Measurements from ENCODE around the gene CC2D2B. TPM values are rescaled to one million over a fixed set of nuclear protein-coding genes. Genes with fewer than 3 reads are reported as not detected.
"Not testable (repeated sequence)": the region's sequence is repeated elsewhere in the genome, so short reads cannot be mapped to it uniquely, and the experiment has no call there.

Gene CC2D2B
- total RNA-seq, 1 experiment from 2014 or later, result not detected

DNA sequence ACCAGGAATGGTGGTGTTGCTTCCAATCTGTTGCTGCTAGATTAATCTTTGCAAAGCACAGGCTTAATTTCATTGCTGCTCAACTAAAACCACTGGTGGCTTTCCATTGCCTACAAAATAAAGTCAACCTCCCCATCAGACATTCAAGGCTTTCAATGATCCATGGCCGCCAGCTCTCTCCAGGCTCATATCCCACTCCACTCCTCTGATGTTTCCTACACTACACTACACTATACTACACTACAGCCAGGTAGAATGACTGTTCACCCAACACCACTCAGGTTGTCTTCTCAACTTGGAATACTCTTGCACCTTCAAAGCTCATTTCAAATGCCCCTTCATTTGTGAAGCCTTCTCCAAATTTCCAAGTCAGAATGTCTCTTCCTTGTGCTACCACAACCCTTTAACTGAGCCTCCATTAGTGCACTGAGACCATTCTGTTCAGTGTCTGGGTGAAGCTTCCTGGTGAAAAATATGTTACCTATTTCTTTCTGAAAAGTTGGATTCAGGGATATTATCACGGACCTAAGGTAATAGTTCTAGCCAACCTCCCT, 35.5 kb upstream of the CC2D2B start:
- Mint-ChIP-seq H3K36me3 (ENCODE audit: insufficient read depth, unreplicated experiment) (no peaks in the 10 kb centered on the region), H3K27me3 (ENCODE audit: unreplicated experiment) (no peaks in the 10 kb centered on the region), H3K27ac (ENCODE audit: unreplicated experiment) (no peak overlapping the region), H3K9me3 (ENCODE audit: low read depth, unreplicated experiment) (no peaks in the 10 kb centered on the region), H3K4me1 (ENCODE audit: low read depth, unreplicated experiment) (no peaks in the 10 kb centered on the region), H3K4me3 (ENCODE audit: low read depth, unreplicated experiment) (no peak overlapping the region)
- CTCF ChIA-PET, result no interaction called here
- BruUV-seq (replicated peaks), result no TSS peak
- intact Hi-C loops (cut with micrococcal nuclease; ENCODE audit: unreplicated experiment), result no loop called here
- TF ChIP-seq, protein P1, sequence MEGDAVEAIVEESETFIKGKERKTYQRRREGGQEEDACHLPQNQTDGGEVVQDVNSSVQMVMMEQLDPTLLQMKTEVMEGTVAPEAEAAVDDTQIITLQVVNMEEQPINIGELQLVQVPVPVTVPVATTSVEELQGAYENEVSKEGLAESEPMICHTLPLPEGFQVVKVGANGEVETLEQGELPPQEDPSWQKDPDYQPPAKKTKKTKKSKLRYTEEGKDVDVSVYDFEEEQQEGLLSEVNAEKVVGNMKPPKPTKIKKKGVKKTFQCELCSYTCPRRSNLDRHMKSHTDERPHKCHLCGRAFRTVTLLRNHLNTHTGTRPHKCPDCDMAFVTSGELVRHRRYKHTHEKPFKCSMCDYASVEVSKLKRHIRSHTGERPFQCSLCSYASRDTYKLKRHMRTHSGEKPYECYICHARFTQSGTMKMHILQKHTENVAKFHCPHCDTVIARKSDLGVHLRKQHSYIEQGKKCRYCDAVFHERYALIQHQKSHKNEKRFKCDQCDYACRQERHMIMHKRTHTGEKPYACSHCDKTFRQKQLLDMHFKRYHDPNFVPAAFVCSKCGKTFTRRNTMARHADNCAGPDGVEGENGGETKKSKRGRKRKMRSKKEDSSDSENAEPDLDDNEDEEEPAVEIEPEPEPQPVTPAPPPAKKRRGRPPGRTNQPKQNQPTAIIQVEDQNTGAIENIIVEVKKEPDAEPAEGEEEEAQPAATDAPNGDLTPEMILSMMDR (IDR thresholded peaks at IDR 0.05; ENCODE audit: unreplicated experiment), result no peak
- no peak for DNase-seq

DNA sequence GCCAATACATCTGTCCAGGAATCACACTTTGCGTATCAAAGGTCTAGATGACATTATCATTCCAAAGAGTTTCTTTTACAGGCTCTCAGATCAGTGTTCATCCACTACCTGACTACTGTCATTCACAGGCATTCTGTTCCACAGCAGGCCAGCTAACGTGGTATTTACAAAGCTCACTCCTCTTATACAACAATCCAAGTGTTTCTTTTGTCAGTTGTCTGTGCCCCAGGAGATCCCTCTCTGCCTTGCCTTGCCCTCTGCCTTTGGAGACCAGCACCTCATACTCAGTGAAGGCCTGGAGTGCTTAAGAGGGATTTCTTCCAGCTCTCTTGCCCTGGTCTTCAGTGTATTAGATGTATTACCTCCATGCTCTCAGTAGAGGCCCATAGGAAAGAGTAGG, 34.6 kb upstream of the CC2D2B start:
- no peak overlapping the region for H3K27ac Mint-ChIP-seq (ENCODE audit: unreplicated experiment)
- H3K9me3 Mint-ChIP-seq (ENCODE audit: low read depth, unreplicated experiment), result no peaks in the 10 kb centered on the region
- intact Hi-C loops (cut with micrococcal nuclease; ENCODE audit: unreplicated experiment), result no loop called here
- H3K4me1 Mint-ChIP-seq (ENCODE audit: low read depth, unreplicated experiment), result no peaks in the 10 kb centered on the region
- TF ChIP-seq, protein P1 (IDR thresholded peaks at IDR 0.05; ENCODE audit: unreplicated experiment), result no peak
- H3K36me3 Mint-ChIP-seq (ENCODE audit: insufficient read depth, unreplicated experiment), result no peaks in the 10 kb centered on the region
- BruUV-seq (replicated peaks), result no TSS peak
- CTCF ChIA-PET, result no interaction called here
- no peaks in the 10 kb centered on the region for H3K27me3 Mint-ChIP-seq (ENCODE audit: unreplicated experiment)
- H3K4me3 Mint-ChIP-seq (ENCODE audit: low read depth, unreplicated experiment), result no peak overlapping the region
- no peak for DNase-seq

DNA sequence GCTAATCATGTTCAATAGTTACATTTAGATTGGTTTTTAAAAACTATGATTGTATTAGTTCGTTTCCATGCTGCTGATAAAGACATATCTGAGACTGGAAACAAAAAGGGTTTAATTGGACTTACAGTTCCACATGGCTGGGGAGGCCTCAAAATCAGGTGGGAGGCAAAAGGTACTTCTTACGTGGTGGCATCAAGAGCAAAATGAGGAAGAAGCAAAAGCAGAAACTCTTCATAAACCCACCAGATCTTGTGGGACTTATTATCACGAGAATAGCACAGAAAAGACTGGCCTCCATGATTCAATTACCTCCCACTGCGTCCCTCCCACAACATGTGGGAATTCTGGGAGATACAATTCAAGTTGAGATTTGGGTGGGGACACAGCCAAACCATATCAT, 34.1 kb upstream of the CC2D2B start:
- no TSS peak for BruUV-seq (replicated peaks)
- DNase-seq, result no peak
- no peak overlapping the region for H3K27ac Mint-ChIP-seq (ENCODE audit: unreplicated experiment)
- TF ChIP-seq, protein P1 (IDR thresholded peaks at IDR 0.05; ENCODE audit: unreplicated experiment), result no peak
- no peaks in the 10 kb centered on the region for H3K27me3 Mint-ChIP-seq (ENCODE audit: unreplicated experiment)
- H3K36me3 Mint-ChIP-seq (ENCODE audit: insufficient read depth, unreplicated experiment), result no peaks in the 10 kb centered on the region
- H3K4me1 Mint-ChIP-seq (ENCODE audit: low read depth, unreplicated experiment), result no peaks in the 10 kb centered on the region
- H3K9me3 Mint-ChIP-seq (ENCODE audit: low read depth, unreplicated experiment), result no peaks in the 10 kb centered on the region
- CTCF ChIA-PET, result no interaction called here
- intact Hi-C loops (cut with micrococcal nuclease; ENCODE audit: unreplicated experiment), result no loop called here
- no peak overlapping the region for H3K4me3 Mint-ChIP-seq (ENCODE audit: low read depth, unreplicated experiment)

DNA sequence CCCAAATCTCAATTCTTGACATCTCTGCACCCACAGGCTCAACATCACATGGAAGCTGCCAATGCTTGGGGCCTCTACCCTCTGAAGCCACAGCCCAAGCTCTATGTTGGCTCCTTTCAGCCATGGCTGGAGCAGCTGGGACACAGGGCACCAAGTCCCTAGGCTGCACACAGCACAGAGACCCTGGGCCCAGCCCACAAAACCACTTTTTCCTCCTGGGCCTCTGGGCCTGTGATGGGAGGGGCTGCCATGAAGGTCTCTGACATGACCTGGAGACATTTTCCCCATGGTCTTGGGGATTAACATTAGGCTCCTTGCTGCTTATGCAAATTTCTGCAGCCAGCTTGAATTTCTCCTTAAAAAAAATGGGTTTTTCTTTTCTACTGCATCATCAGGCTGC, 33.0 kb upstream of the CC2D2B start:
- BruUV-seq (replicated peaks); H3K27ac Mint-ChIP-seq (ENCODE audit: unreplicated experiment); intact Hi-C loops (cut with micrococcal nuclease; ENCODE audit: unreplicated experiment); H3K4me1 Mint-ChIP-seq (ENCODE audit: low read depth, unreplicated experiment); H3K9me3 Mint-ChIP-seq (ENCODE audit: low read depth, unreplicated experiment); H3K27me3 Mint-ChIP-seq (ENCODE audit: unreplicated experiment); H3K4me3 Mint-ChIP-seq (ENCODE audit: low read depth, unreplicated experiment); DNase-seq; H3K36me3 Mint-ChIP-seq (ENCODE audit: insufficient read depth, unreplicated experiment); CTCF ChIA-PET: not testable (repeated sequence)

DNA sequence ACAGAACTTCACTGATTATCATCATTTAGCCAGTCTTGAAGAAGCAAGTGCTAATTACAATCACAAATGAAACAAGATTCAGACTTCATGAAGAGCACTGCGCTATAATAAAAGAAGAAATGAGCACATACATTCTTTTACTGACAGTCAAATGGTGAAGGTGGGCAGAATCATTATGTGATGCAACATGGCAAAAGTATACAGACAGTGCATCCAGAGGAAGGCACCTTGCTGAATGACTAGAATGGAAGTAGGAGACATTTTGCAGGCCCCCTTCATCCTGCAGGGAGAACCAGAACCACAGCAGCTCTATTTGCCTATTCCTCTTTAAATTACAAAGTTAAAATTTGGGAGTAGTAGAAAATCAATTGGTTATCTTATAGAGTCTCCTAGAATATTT, 31.0 kb upstream of the CC2D2B start:
- CTCF ChIA-PET, result no interaction called here
- intact Hi-C loops (cut with micrococcal nuclease; ENCODE audit: unreplicated experiment), result no loop called here
- TF ChIP-seq, protein P1 (IDR thresholded peaks at IDR 0.05; ENCODE audit: unreplicated experiment), result no peak
- no peak for DNase-seq
- no peaks in the 10 kb centered on the region for H3K36me3 Mint-ChIP-seq (ENCODE audit: insufficient read depth, unreplicated experiment)
- H3K27me3 Mint-ChIP-seq (ENCODE audit: unreplicated experiment), result no peaks in the 10 kb centered on the region
- no peaks in the 10 kb centered on the region for H3K9me3 Mint-ChIP-seq (ENCODE audit: low read depth, unreplicated experiment)
- no peaks in the 10 kb centered on the region for H3K4me1 Mint-ChIP-seq (ENCODE audit: low read depth, unreplicated experiment)
- no peak overlapping the region for H3K27ac Mint-ChIP-seq (ENCODE audit: unreplicated experiment)
- no TSS peak for BruUV-seq (replicated peaks)
- H3K4me3 Mint-ChIP-seq (ENCODE audit: low read depth, unreplicated experiment), result no peak overlapping the region

Data from Calu3 (cell line).